K562 (cell line): ENCODE measurements around the gene CBY3. TPM values are rescaled to one million over a fixed set of nuclear protein-coding genes. Genes with fewer than 3 reads are reported as not detected.
A peak's percentile ranks its signal among the peaks of the same experiment; 100 is the strongest.
"Not testable (repeated sequence)": the region's sequence is repeated elsewhere in the genome, so short reads cannot be mapped to it uniquely, and the experiment has no call there.

Experiments
- ATAC-seq: fragments of 200-7000 bp; cut with Tn5 transposase; 3 replicates; pipeline ENCODE4 v1.9.1; 2020; ENCODE audit warnings: moderate library complexity
- BruUV-seq: library from RNA; stranded (reverse); fragments of 400-500 nt; replicated peaks from 2 replicates; lab custom pipeline; 2021; lab: Mats Ljungman, UMichigan
- CTCF ChIA-PET: fragments of 300-600 bp; formaldehyde crosslinking; extraction: SDS; loops from one replicate; lab custom pipeline; 2021; ENCODE audit warnings: low intra/inter-chr PET ratio; lab: Yijun Ruan, JAX
- POLR2A ChIA-PET: fragments of 300-600, 350-650 bp; sonication (Branson Sonifier 250); formaldehyde crosslinking; extraction: SDS; loops from one replicate; lab custom pipeline; 2021; ENCODE audit warnings: antibody characterized with exemption, inconsistent platforms; lab: Yijun Ruan, JAX
- DNase-seq, 4 experiments: peaks; one replicate each; pipeline versions ENCODE4 v3.0.0 to v3.0.0-alpha.2; 2011 to 2018; ENCODE audit warnings: low spot score in 3 of 4, mixed read lengths in 3 of 4; ENCODE audit errors: extremely low read depth in 1 of 4
- FAIRE-seq: peaks from 2 replicates; lab custom pipeline; 2011; peaks lifted over from hg19 to GRCh38; lab: Jason Lieb, UNC
- H2AFZ ChIP-seq: 2 replicates; pipeline ENCODE4 v1.6.0; 2011; ENCODE audit warnings: low read depth, low read length, control low read depth, inconsistent platforms
- H3K27ac ChIP-seq: fragments of 200-600 bp; 3 replicates; pipeline ENCODE4 v1.8.0; 2011; ENCODE audit warnings: low read depth, mild to moderate bottlenecking, control low read depth, inconsistent platforms, low read length, moderate library complexity, mixed read lengths; ENCODE audit errors: extremely low read depth
- H3K27me3 ChIP-seq, 2 experiments: fragments of 300-600 bp in 1 of 2; 2 replicates in 1 of 2; 3 replicates in 1 of 2; pipeline versions ENCODE4 v1.6.0 to v1.8.0; 2011; ENCODE audit warnings: inconsistent platforms in 2 of 2, low read length in 2 of 2, mild to moderate bottlenecking in 1 of 2, mixed read lengths in 1 of 2, moderate library complexity in 1 of 2; ENCODE audit not compliant: control insufficient read depth in 2 of 2, insufficient read depth in 2 of 2
- H3K36me3 ChIP-seq: fragments of 300-600 bp; 3 replicates; pipeline ENCODE4 v1.8.0; 2011; ENCODE audit warnings: mild to moderate bottlenecking, low read length, inconsistent platforms; ENCODE audit not compliant: control insufficient read depth, insufficient read depth
- H3K4me1 ChIP-seq, 2 experiments: fragments of 200-600 bp in 1 of 2; replicated peaks in 1 of 2; 2 replicates in 1 of 2; 3 replicates in 1 of 2; pipeline versions ENCODE4 v1.5.1 to v1.8.0; 2011; ENCODE audit warnings: inconsistent platforms in 2 of 2, low read length in 2 of 2, mild to moderate bottlenecking in 1 of 2, mixed read lengths in 1 of 2, moderate library complexity in 1 of 2; ENCODE audit not compliant: control insufficient read depth in 2 of 2, insufficient read depth in 2 of 2
- H3K4me2 ChIP-seq: 2 replicates; pipeline ENCODE4 v1.6.1; 2011; ENCODE audit warnings: low read length, control low read depth, inconsistent platforms, mixed read lengths; ENCODE audit not compliant: insufficient read depth
- H3K4me3 ChIP-seq: fragments of 200-600 bp; sonication (generic), shearing (Covaris generic); 2 replicates; pipeline ENCODE4 v1.5.1; 2016; ENCODE audit warnings: control low read depth, inconsistent platforms
- H3K79me2 ChIP-seq: fragments of 200-600 bp; 3 replicates; pipeline ENCODE4 v1.8.0; 2011; ENCODE audit warnings: low read length, inconsistent platforms; ENCODE audit not compliant: control insufficient read depth, insufficient read depth
- H3K9ac ChIP-seq, 2 experiments: 2 replicates each; pipeline versions ENCODE4 v1.6.0 to v1.6.1; 2011; ENCODE audit warnings: low read depth in 2 of 2, low read length in 2 of 2, control low read depth in 1 of 2, inconsistent platforms in 1 of 2, mild to moderate bottlenecking in 1 of 2, mixed read lengths in 1 of 2; ENCODE audit not compliant: insufficient read depth in 1 of 2
- H3K9me1 ChIP-seq: one replicate; pipeline ENCODE4 v1.6.0; 2011; ENCODE audit warnings: inconsistent platforms, mild to moderate bottlenecking, low read length, moderate library complexity; ENCODE audit not compliant: control insufficient read depth, insufficient read depth
- H3K9me3 ChIP-seq: replicated peaks from 2 replicates; pipeline ENCODE4 v1.5.1; 2011; ENCODE audit warnings: low read depth, low read length, inconsistent platforms; ENCODE audit not compliant: control insufficient read depth, insufficient read depth
- H4K20me1 ChIP-seq: replicated peaks from 2 replicates; pipeline ENCODE4 v1.6.1; 2011; ENCODE audit warnings: low read length, inconsistent platforms, mixed read lengths; ENCODE audit not compliant: control insufficient read depth, insufficient read depth
- TCF7L2 ChIP-seq: fragments of 150-350 bp; IDR thresholded peaks from 2 replicates; pipeline ENCODE4 v1.6.1; 2016; ENCODE audit warnings: low read depth, mild to moderate bottlenecking, low read length, moderate library complexity
- THRAP3 ChIP-seq: fragments of 450-650 bp; IDR thresholded peaks from 2 replicates; pipeline ENCODE4 v1.6.1; 2016; ENCODE audit warnings: mild to moderate bottlenecking, inconsistent platforms, borderline replicate concordance
- WGBS: fragments of 100-300 bp; shearing (Covaris generic); methylation state at CpG from one replicate; pipeline ENCODE4 v1.1.6; 2016; ENCODE audit warnings: low coverage, mixed read lengths; ENCODE audit not compliant: insufficient coverage; ENCODE audit errors: missing lambda C conversion rate; 5-methylcytosine and 5-hydroxymethylcytosine counted together
- in situ Hi-C: fragments of 300-500 bp; cut with MboI; formaldehyde crosslinking; loops from 4 replicates; pipeline ENCODE4 v1.15.0; 2018; ENCODE audit warnings: inconsistent platforms, mixed read lengths
- intact Hi-C: fragments of 100-400 bp; cut with micrococcal nuclease; formaldehyde crosslinking; loops from 2 replicates; pipeline ENCODE4 v1.14.2; 2022
- polyA plus RNA-seq, 8 experiments: library from polyadenylated mRNA; depleted of rRNA in 4 of 8; stranded (reverse) in 5 of 8; unstranded in 3 of 8; fragments of >200 nt; fragmentation: Nextera tagmentation in 2 of 8; fragmentation: Illumina TruSeq in 1 of 8; extraction: Ambion mirVana in 2 of 8; extraction: Trizol in 1 of 8; gene quantifications; 2 replicates each; pipeline versions ENCODE4 v1.2.1 to v1.2.3, GENCODE V29; 2011 to 2014; ENCODE audit warnings: inconsistent platforms in 1 of 8, missing spikeins in 1 of 8
- total RNA-seq, 7 experiments: library from RNA; depleted of rRNA in 6 of 7; stranded (reverse); fragments of >200 nt in 6 of 7; fragmentation: Illumina TruSeq in 2 of 7; extraction: Trizol in 2 of 7; gene quantifications; 2 replicates each; pipeline versions ENCODE4 v1.2.1 to v1.2.3, GENCODE V29; 2011 to 2021; ENCODE audit warnings: low replicate concordance in 1 of 7
- TF ChIP-seq, protein P1 (sequence below): fragments of 250-450 bp; sonication (Bioruptor Pico); IDR thresholded peaks from 2 replicates; pipeline ENCODE4 v1.4.0; 2020; ENCODE audit warnings: mild to moderate bottlenecking
- TF ChIP-seq, protein P2 (sequence below), 2 experiments: fragments of 450-650 bp; IDR thresholded peaks; 2 replicates each; pipeline ENCODE4 v1.6.1; 2016

CBY3 gene
- total and polyA plus RNA-seq, 9 of the 15 experiments (the other 6 are each of a cell fraction or from before 2014, with no cell fraction given), result not detected

DNA sequence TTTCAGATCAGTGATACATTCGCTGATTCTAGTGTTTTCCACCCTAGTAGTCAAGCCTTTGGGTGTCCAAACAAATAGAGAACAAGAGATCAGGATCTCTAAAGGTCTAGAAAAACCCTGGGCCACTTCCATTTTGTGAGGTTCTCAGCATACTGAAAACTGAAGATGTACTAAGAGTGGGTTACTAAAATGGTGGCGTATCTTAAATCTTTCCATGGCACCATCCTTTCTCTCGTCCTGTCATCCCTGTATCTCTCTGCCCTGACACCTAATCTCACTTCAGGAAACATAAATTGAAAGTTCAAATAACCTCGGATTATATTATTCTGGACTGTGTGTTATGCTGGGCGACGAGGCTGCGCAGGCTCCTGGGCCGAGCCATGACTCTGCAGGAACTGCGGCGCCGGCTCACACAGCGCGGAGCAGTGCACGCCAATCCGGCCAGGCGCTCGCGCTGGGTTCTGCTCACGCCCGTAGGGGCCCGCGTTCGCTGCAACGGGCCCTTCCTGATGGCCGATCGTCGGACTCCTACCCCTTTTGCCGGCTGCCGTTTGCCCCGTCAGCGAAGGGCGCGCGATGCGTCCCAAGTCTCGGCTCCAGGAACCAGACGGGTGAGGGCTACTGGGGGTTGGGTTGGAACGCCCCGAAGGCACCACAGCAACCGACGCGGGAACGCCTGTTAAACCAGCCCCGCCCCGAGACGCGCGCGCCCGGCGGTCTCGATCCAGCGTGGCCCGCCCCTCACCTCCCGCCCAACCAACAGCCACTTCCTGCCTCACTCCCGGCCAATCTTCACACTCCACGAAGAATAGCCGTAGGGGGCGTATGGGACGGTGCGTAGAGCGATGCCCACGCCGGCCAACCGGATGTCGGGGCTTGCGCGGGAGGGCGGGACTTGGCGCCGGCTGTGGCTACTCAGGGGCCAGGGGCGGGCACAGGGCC, 17.4 kb upstream of the CBY3 start (continued):
- TF ChIP-seq, protein P1, sequence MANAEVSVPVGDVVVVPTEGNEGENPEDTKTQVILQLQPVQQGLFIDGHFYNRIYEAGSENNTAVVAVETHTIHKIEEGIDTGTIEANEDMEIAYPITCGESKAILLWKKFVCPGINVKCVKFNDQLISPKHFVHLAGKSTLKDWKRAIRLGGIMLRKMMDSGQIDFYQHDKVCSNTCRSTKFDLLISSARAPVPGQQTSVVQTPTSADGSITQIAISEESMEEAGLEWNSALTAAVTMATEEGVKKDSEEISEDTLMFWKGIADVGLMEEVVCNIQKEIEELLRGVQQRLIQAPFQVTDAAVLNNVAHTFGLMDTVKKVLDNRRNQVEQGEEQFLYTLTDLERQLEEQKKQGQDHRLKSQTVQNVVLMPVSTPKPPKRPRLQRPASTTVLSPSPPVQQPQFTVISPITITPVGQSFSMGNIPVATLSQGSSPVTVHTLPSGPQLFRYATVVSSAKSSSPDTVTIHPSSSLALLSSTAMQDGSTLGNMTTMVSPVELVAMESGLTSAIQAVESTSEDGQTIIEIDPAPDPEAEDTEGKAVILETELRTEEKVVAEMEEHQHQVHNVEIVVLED (CRISPR knock-in tag), result peak; percentile 36; the same call in 1 of the 2 replicates
- TF ChIP-seq TCF7L2, result no peak

DNA sequence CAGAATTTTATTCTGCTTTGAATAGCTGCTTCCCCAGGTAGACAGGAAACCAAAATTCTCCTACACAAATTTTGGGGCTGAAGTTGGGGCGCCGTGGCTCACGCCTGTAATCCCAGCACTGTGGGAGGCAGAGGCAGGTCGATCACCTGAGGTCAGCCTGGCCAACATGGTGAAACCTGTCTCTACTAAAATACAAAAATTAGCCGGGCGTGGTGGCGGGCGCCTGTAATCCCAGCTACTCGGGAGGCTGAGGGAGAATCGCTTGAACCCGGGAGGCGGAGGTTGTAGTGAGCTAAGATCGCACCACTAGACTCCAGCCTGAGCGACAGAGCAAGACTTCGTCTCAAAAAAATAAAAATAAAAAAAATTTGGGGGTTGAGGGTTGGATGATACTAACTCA, 16.7 kb upstream of the CBY3 start:
- peaks cover 16% of the 10 kb centered on the region; the same call in 2 of the 3 replicates for H3K36me3 ChIP-seq
- FAIRE-seq, H3K27me3 ChIP-seq, in situ Hi-C loops, BruUV-seq, H4K20me1 ChIP-seq, CTCF ChIA-PET, intact Hi-C loops, H3K9me3 ChIP-seq, ATAC-seq, H3K9me1 ChIP-seq, DNase-seq: not testable (repeated sequence)
- WGBS, result 65% methylated on average over 14 of the region's 15 CpGs
- H3K4me2 ChIP-seq, result peak overlapping the region; percentile 88
- H2AFZ ChIP-seq, result peak overlapping the region; percentile 84
- TF ChIP-seq THRAP3, result peak; percentile 82; the same call in 1 of the 2 replicates
- TF ChIP-seq, protein P2, sequence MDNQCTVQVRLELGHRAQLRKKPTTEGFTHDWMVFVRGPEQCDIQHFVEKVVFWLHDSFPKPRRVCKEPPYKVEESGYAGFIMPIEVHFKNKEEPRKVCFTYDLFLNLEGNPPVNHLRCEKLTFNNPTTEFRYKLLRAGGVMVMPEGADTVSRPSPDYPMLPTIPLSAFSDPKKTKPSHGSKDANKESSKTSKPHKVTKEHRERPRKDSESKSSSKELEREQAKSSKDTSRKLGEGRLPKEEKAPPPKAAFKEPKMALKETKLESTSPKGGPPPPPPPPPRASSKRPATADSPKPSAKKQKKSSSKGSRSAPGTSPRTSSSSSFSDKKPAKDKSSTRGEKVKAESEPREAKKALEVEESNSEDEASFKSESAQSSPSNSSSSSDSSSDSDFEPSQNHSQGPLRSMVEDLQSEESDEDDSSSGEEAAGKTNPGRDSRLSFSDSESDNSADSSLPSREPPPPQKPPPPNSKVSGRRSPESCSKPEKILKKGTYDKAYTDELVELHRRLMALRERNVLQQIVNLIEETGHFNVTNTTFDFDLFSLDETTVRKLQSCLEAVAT (IDR thresholded peaks at IDR 0.05), result peak in 1 of 2 experiments; percentile 96; a peak in 2 of 4 replicates
- POLR2A ChIA-PET, result interaction anchor here (0.7 to 2.0 kb wide), 5 partner anchors 16 to 76 kb away, joined by 3 to 5 read pairs (median 5); partner anchors contain the start of gene HNRNPH1
- peak overlapping the region; percentile 86 for H3K4me3 ChIP-seq
- H3K27ac ChIP-seq, result peak overlapping the region; percentile 98
- peaks cover 16 to 36% of the 10 kb centered on the region in 2 experiments for H3K4me1 ChIP-seq
- peak overlapping the region; percentile 94 to 99 for H3K9ac ChIP-seq
- peaks cover 53% of the 10 kb centered on the region for H3K79me2 ChIP-seq
